Hepatocyte (in vitro differentiated cells): Measurements from ENCODE around the gene PDE11A.

Experiments used
- EZH2 ChIP-seq: fragments of 200-600 bp; sonication (generic); IDR thresholded peaks from 2 replicates; pipeline ENCODE4 v1.6.1; 2016; ENCODE audit warnings: antibody characterized with exemption, mild to moderate bottlenecking, borderline replicate concordance
- EZH2phosphoT487 ChIP-seq: fragments of 200-600 bp; sonication (generic); IDR thresholded peaks from one replicate; pipeline ENCODE4 v1.6.1; 2018; ENCODE audit warnings: antibody characterized with exemption, mild to moderate bottlenecking, low read depth, moderate library complexity; ENCODE audit not compliant: unreplicated experiment, severe bottlenecking
- TF ChIP-seq, protein P1 (sequence below): fragments of 200-600 bp; sonication (generic); IDR thresholded peaks from 2 replicates; pipeline ENCODE4 v1.5.1; 2016; ENCODE audit warnings: antibody characterized with exemption, mild to moderate bottlenecking; ENCODE audit not compliant: poor library complexity

DNA sequence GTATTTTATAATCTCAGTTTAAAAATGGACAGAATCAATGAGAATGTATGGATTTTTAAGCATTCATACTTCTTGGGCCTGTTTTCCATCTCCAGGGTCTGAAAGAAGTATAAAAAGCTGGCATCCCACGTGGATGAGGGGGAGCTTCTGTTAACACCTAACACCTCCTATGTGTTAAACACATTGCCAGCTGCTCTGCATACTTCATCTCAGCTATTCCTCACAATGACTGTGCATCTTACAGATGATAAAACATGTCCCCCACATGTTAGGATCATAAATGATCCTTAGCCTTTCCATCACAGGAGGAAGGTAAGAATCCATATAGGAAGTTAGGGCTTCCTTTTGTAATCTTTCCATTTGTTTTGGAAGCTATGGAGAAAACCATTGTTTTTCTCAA, 440.9 kb downstream of the PDE11A start:
- TF ChIP-seq, protein P1, sequence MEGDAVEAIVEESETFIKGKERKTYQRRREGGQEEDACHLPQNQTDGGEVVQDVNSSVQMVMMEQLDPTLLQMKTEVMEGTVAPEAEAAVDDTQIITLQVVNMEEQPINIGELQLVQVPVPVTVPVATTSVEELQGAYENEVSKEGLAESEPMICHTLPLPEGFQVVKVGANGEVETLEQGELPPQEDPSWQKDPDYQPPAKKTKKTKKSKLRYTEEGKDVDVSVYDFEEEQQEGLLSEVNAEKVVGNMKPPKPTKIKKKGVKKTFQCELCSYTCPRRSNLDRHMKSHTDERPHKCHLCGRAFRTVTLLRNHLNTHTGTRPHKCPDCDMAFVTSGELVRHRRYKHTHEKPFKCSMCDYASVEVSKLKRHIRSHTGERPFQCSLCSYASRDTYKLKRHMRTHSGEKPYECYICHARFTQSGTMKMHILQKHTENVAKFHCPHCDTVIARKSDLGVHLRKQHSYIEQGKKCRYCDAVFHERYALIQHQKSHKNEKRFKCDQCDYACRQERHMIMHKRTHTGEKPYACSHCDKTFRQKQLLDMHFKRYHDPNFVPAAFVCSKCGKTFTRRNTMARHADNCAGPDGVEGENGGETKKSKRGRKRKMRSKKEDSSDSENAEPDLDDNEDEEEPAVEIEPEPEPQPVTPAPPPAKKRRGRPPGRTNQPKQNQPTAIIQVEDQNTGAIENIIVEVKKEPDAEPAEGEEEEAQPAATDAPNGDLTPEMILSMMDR: no peak
- TF ChIP-seq EZH2 (no peak), EZH2phosphoT487 (no peak)
